ENCODE results near the gene GABRE. TPM values are rescaled to one million over a fixed set of nuclear protein-coding genes. Genes with fewer than 3 reads are reported as not detected.

Gene GABRE
- total RNA-seq, 1 donor from 2014 or later: 28.0 TPM

GRCh38 chrX:151904989-151905388 lies 69.5 kb downstream of the GABRE start:
- no peak for DNase-seq
- intact Hi-C loops (cut with DNase I): no loop called here
- ATAC-seq (ENCODE audit: poor library complexity): no peak

Small RNAs within 50 kb of the gene (microRNA-seq; reads per million reads assigned to microRNA genes)
- gene MIR224 (331 reads per million, percentile 71 among the genes with 10 or more reads in this experiment), gene MIR452 (571 reads per million, percentile 78 among the genes with 10 or more reads in this experiment)

Other genes with a start within 250 kb of the GABRE start
- not detected for gene CNGA2, start 239.9 kb downstream of the GABRE start, total RNA-seq
- gene MAGEA4, start 61.8 kb downstream of the GABRE start, total RNA-seq: not detected
- not detected for gene MAGEA10, start 163.9 kb upstream of the GABRE start, total RNA-seq

Measured in Right ventricle myocardium superior (tissue), 1 donor.